Liver (tissue), 9 donors: Measurements from ENCODE around the gene FLOT2. TPM values are rescaled to one million over a fixed set of nuclear protein-coding genes. Genes with fewer than 3 reads are reported as not detected.

Experiments
- DNase-seq: peaks from one replicate; pipeline ENCODE4 v3.0.0-alpha.2; 2017; ENCODE audit warnings: low spot score
- H3K27ac ChIP-seq, 2 donors: one replicate each; pipeline ENCODE4 v1.7.0; 2013; ENCODE audit warnings: inconsistent platforms in 2 of 2, low read length in 2 of 2, control low read depth in 1 of 2, low read depth in 1 of 2, mild to moderate bottlenecking in 1 of 2
- H3K27me3 ChIP-seq, 4 donors: one replicate each; pipeline versions ENCODE4 v1.6.1 to v1.7.0; 2013; ENCODE audit warnings: low read length in 3 of 4, inconsistent platforms in 1 of 4, mild to moderate bottlenecking in 1 of 4, moderate library complexity in 1 of 4; ENCODE audit not compliant: control insufficient read depth in 4 of 4, insufficient read depth in 4 of 4
- H3K36me3 ChIP-seq, 4 donors: one replicate each; pipeline versions ENCODE4 v1.6.1 to v1.7.0; 2013; ENCODE audit warnings: low read length in 3 of 4, mild to moderate bottlenecking in 3 of 4, low read depth in 1 of 4, moderate library complexity in 1 of 4; ENCODE audit not compliant: control insufficient read depth in 4 of 4, insufficient read depth in 3 of 4
- H3K4me1 ChIP-seq, 4 donors: one replicate each; pipeline versions ENCODE4 v1.6.1 to v1.7.0; 2013; ENCODE audit warnings: low read length in 3 of 4, mild to moderate bottlenecking in 3 of 4, moderate library complexity in 1 of 4; ENCODE audit not compliant: control insufficient read depth in 4 of 4, insufficient read depth in 4 of 4
- H3K4me3 ChIP-seq, 3 donors: one replicate each; pipeline versions ENCODE4 v1.6.1 to v1.7.0; 2013; ENCODE audit warnings: low read length in 3 of 3, control low read depth in 1 of 3, low read depth in 1 of 3, mild to moderate bottlenecking in 1 of 3
- H3K9ac ChIP-seq, 2 donors: one replicate each; pipeline ENCODE4 v1.7.0; 2013; ENCODE audit warnings: low read length in 2 of 2, mild to moderate bottlenecking in 2 of 2, moderate library complexity in 2 of 2, control low read depth in 1 of 2, low read depth in 1 of 2
- H3K9me3 ChIP-seq, 4 donors: one replicate each; pipeline versions ENCODE4 v1.6.1 to v1.7.0; 2013; ENCODE audit warnings: low read length in 3 of 4; ENCODE audit not compliant: control insufficient read depth in 4 of 4
- EGR1 ChIP-seq, 2 donors: IDR thresholded peaks; 2 replicates each; pipeline ENCODE4 v1.6.1; 2016 to 2018; ENCODE audit warnings: antibody characterized with exemption in 2 of 2, low read depth in 2 of 2
- FOXA1 ChIP-seq: IDR thresholded peaks from 2 replicates; pipeline ENCODE4 v1.6.1; 2016; ENCODE audit warnings: antibody characterized with exemption
- FOXA2 ChIP-seq: IDR thresholded peaks from 2 replicates; pipeline ENCODE4 v1.6.1; 2016; ENCODE audit warnings: antibody characterized with exemption
- GABPA ChIP-seq, 2 donors: IDR thresholded peaks in 1 of 2; conservative IDR thresholded peaks in 1 of 2; 2 replicates each; pipeline ENCODE4 v1.6.1; 2016; ENCODE audit warnings: antibody characterized with exemption in 2 of 2, mild to moderate bottlenecking in 1 of 2, moderate library complexity in 1 of 2
- HNF4G ChIP-seq: IDR thresholded peaks from 2 replicates; pipeline ENCODE4 v1.6.1; 2016; ENCODE audit warnings: antibody characterized with exemption
- JUND ChIP-seq, 2 donors: IDR thresholded peaks; 2 replicates each; pipeline ENCODE4 v1.6.1; 2016; ENCODE audit warnings: antibody characterized with exemption in 2 of 2
- NR2F2 ChIP-seq: IDR thresholded peaks from 2 replicates; pipeline ENCODE4 v1.6.1; 2016; ENCODE audit warnings: antibody characterized with exemption
- RAD21 ChIP-seq, 2 donors: IDR thresholded peaks; 2 replicates each; pipeline ENCODE4 v1.6.1; 2016; ENCODE audit warnings: antibody characterized with exemption in 2 of 2, mild to moderate bottlenecking in 2 of 2
- RXRA ChIP-seq, 2 donors: IDR thresholded peaks; 2 replicates each; pipeline ENCODE4 v1.6.1; 2017 to 2018; ENCODE audit warnings: antibody characterized with exemption in 2 of 2, mild to moderate bottlenecking in 1 of 2
- TAF1 ChIP-seq: conservative IDR thresholded peaks from 2 replicates; pipeline ENCODE4 v1.6.1; 2016; ENCODE audit warnings: antibody characterized with exemption, mild to moderate bottlenecking
- YY1 ChIP-seq: IDR thresholded peaks from 2 replicates; pipeline ENCODE4 v1.6.1; 2016; ENCODE audit warnings: antibody characterized with exemption, mild to moderate bottlenecking
- WGBS: extraction: QIAGEN DNeasy Blood & Tissue Kit; methylation state at CpG from one replicate; pipeline ENCODE4 v1.1.7; 2013; 5-methylcytosine and 5-hydroxymethylcytosine counted together
- polyA plus RNA-seq, 2 donors: library from polyadenylated mRNA; stranded (reverse) in 1 of 2; unstranded in 1 of 2; fragments of 200-250 nt in 1 of 2; fragments of >200 nt in 1 of 2; fragmentation: Nextera tagmentation in 1 of 2; extraction: Ambion mirVana in 1 of 2; gene quantifications; one replicate each; pipeline versions ENCODE4 v1.2.1 to v1.2.3, GENCODE V29; 2013 to 2015
- total RNA-seq, 2 donors: library from RNA; depleted of rRNA; stranded (reverse); fragments of >200 nt; gene quantifications; one replicate each; pipeline ENCODE4 v1.2.3, GENCODE V29; 2014
- TF ChIP-seq, protein P1 (sequence below): fragments of 150-350 bp; IDR thresholded peaks from 2 replicates; pipeline ENCODE4 v1.5.1; 2017; ENCODE audit warnings: improper control_type of control experiment, low read depth, low read length; ENCODE audit not compliant: missing input control
- TF ChIP-seq, protein P2 (sequence below): IDR thresholded peaks from 2 replicates; pipeline ENCODE4 v1.6.1; 2016; ENCODE audit warnings: antibody characterized with exemption, mild to moderate bottlenecking
- TF ChIP-seq, protein P3 (sequence below): IDR thresholded peaks from 2 replicates; pipeline ENCODE4 v1.6.1; 2016; ENCODE audit warnings: antibody characterized with exemption
- TF ChIP-seq, protein P4 (sequence below): IDR thresholded peaks from 2 replicates; pipeline ENCODE4 v1.6.1; 2016; ENCODE audit warnings: antibody characterized with exemption
- TF ChIP-seq, protein P5 (sequence below): IDR thresholded peaks from 2 replicates; pipeline ENCODE4 v1.6.1; 2016; ENCODE audit warnings: antibody characterized with exemption
- donor health status: healthy.
- donor health status: healthy.
- donor health status: healthy.
- donor health status: healthy.
- donor health status: healthy.

The FLOT2 gene
- total and polyA plus RNA-seq, 4 donors = 61.6 to 100 (median 69.4) TPM

DNA sequence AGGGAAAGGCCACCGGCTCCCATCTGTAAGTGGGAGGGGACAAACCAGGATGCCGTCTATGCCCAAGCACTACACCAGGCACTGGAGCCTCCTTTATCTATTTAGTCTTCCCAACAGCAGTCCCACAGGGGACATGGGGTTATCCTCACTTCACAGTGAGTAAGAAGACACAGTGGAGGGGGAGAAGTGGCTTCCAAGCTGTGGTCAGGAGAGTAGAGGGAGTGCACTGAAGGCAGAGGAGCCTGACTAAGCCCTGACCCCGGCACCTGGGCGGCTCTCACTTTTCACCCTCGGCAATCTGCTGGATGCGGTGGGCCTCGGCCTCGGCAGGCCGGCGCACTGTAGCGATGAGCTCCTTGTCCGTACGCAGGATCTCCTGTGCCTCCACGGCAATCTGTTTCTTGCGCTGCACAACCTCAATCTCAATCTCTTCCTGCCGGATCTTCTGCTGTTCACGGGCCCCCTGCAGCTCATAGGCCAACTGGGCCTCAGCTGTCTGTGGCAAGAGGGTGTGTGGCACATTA is 15.9 kb downstream of the FLOT2 start:
- Histone ChIP-seq H3K9ac (no peak overlapping the region), H3K4me3 (no peak overlapping the region), H3K27me3 (no peaks in the 10 kb centered on the region), H3K36me3 (peaks cover 37 to 71% (median 45%) of the 10 kb centered on the region in 4 donors), H3K9me3 (no peaks in the 10 kb centered on the region), H3K27ac (no peak overlapping the region), H3K4me1 (no peaks in the 10 kb centered on the region)
- no peak for DNase-seq
- TF ChIP-seq JUND (IDR thresholded peaks at IDR 0.05) = no peak
- no peak for TF ChIP-seq RXRA (IDR thresholded peaks at IDR 0.05)
- TF ChIP-seq GABPA (IDR thresholded peaks at IDR 0.05 in 1 of 2, conservative IDR thresholded peaks at IDR 0.05 in 1 of 2) = no peak
- TF ChIP-seq, protein P1, sequence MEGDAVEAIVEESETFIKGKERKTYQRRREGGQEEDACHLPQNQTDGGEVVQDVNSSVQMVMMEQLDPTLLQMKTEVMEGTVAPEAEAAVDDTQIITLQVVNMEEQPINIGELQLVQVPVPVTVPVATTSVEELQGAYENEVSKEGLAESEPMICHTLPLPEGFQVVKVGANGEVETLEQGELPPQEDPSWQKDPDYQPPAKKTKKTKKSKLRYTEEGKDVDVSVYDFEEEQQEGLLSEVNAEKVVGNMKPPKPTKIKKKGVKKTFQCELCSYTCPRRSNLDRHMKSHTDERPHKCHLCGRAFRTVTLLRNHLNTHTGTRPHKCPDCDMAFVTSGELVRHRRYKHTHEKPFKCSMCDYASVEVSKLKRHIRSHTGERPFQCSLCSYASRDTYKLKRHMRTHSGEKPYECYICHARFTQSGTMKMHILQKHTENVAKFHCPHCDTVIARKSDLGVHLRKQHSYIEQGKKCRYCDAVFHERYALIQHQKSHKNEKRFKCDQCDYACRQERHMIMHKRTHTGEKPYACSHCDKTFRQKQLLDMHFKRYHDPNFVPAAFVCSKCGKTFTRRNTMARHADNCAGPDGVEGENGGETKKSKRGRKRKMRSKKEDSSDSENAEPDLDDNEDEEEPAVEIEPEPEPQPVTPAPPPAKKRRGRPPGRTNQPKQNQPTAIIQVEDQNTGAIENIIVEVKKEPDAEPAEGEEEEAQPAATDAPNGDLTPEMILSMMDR = no peak
- TF ChIP-seq FOXA2 = no peak
- TF ChIP-seq NR2F2 = no peak
- TF ChIP-seq, protein P2, sequence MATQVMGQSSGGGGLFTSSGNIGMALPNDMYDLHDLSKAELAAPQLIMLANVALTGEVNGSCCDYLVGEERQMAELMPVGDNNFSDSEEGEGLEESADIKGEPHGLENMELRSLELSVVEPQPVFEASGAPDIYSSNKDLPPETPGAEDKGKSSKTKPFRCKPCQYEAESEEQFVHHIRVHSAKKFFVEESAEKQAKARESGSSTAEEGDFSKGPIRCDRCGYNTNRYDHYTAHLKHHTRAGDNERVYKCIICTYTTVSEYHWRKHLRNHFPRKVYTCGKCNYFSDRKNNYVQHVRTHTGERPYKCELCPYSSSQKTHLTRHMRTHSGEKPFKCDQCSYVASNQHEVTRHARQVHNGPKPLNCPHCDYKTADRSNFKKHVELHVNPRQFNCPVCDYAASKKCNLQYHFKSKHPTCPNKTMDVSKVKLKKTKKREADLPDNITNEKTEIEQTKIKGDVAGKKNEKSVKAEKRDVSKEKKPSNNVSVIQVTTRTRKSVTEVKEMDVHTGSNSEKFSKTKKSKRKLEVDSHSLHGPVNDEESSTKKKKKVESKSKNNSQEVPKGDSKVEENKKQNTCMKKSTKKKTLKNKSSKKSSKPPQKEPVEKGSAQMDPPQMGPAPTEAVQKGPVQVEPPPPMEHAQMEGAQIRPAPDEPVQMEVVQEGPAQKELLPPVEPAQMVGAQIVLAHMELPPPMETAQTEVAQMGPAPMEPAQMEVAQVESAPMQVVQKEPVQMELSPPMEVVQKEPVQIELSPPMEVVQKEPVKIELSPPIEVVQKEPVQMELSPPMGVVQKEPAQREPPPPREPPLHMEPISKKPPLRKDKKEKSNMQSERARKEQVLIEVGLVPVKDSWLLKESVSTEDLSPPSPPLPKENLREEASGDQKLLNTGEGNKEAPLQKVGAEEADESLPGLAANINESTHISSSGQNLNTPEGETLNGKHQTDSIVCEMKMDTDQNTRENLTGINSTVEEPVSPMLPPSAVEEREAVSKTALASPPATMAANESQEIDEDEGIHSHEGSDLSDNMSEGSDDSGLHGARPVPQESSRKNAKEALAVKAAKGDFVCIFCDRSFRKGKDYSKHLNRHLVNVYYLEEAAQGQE = no peak
- no peak for TF ChIP-seq TAF1
- TF ChIP-seq, protein P3, sequence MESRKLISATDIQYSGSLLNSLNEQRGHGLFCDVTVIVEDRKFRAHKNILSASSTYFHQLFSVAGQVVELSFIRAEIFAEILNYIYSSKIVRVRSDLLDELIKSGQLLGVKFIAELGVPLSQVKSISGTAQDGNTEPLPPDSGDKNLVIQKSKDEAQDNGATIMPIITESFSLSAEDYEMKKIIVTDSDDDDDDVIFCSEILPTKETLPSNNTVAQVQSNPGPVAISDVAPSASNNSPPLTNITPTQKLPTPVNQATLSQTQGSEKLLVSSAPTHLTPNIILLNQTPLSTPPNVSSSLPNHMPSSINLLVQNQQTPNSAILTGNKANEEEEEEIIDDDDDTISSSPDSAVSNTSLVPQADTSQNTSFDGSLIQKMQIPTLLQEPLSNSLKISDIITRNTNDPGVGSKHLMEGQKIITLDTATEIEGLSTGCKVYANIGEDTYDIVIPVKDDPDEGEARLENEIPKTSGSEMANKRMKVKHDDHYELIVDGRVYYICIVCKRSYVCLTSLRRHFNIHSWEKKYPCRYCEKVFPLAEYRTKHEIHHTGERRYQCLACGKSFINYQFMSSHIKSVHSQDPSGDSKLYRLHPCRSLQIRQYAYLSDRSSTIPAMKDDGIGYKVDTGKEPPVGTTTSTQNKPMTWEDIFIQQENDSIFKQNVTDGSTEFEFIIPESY = no peak
- TF ChIP-seq, protein P4, sequence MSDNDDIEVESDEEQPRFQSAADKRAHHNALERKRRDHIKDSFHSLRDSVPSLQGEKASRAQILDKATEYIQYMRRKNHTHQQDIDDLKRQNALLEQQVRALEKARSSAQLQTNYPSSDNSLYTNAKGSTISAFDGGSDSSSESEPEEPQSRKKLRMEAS = no peak
- no peak for TF ChIP-seq YY1
- TF ChIP-seq, protein P5, sequence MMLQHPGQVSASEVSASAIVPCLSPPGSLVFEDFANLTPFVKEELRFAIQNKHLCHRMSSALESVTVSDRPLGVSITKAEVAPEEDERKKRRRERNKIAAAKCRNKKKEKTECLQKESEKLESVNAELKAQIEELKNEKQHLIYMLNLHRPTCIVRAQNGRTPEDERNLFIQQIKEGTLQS = no peak
- no peak for TF ChIP-seq HNF4G
- TF ChIP-seq EGR1 (IDR thresholded peaks at IDR 0.05; ENCODE audit: low read depth in 2 of 2) = no peak
- TF ChIP-seq FOXA1 = no peak
- no peak for TF ChIP-seq RAD21 (IDR thresholded peaks at IDR 0.05)
- WGBS = 97% methylated on average over 17 of the region's 17 CpGs

DNA sequence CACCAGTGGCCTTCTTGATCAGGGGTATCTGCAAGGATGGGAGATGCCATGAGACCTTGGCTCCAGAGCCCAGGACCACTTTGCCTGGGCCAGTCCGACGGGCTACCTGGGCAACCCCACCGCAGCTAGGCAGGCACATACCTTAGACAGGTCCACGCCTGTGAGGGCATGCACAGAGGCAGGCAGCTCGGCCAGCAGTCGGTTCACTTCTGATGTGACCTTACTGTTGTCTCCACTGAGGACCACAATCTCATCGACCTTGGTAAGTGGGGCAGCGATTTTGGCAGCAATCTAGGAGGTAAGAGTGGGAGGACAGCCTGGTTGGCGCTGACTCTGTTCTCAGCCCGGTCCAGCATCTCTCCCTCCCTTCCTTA is 17.0 kb downstream of the FLOT2 start:
- Histone ChIP-seq H3K4me3 (no peak overlapping the region), H3K36me3 (peaks cover 37 to 70% (median 45%) of the 10 kb centered on the region in 4 donors), H3K27ac (no peak overlapping the region), H3K9me3 (no peaks in the 10 kb centered on the region), H3K27me3 (no peaks in the 10 kb centered on the region), H3K9ac (no peak overlapping the region), H3K4me1 (no peaks in the 10 kb centered on the region)
- 92% methylated on average over 10 of the region's 10 CpGs for WGBS
- no peak for DNase-seq
- TF ChIP-seq, protein P3 = no peak
- TF ChIP-seq, protein P2 = no peak
- no peak for TF ChIP-seq EGR1 (IDR thresholded peaks at IDR 0.05; ENCODE audit: low read depth in 2 of 2)
- TF ChIP-seq, protein P4 = no peak
